Testis (tissue), 3 donors: ENCODE measurements around the gene COL9A3. TPM values are rescaled to one million over a fixed set of nuclear protein-coding genes. Genes with fewer than 3 reads are reported as not detected.

Source experiments
- DNase-seq: peaks from one replicate; pipeline ENCODE4 v3.0.0-alpha.2; 2019
- H3K27ac ChIP-seq, 2 donors: fragments of 200-600 bp; sonication (generic); one replicate each; pipeline ENCODE4 v1.5.1; 2019
- H3K27me3 ChIP-seq: fragments of 200-600 bp; sonication (generic); one replicate; pipeline ENCODE4 v1.5.1; 2019
- H3K36me3 ChIP-seq: fragments of 200-600 bp; sonication (generic); one replicate; pipeline ENCODE4 v1.5.1; 2017; ENCODE audit warnings: low read depth; ENCODE audit errors: missing control alignments
- H3K4me1 ChIP-seq: fragments of 200-600 bp; sonication (generic); one replicate; pipeline ENCODE4 v1.5.1; 2019
- H3K4me3 ChIP-seq, 2 donors: fragments of 200-600 bp; sonication (generic); one replicate each; pipeline ENCODE4 v1.5.1; 2017 to 2019
- H3K9me3 ChIP-seq: fragments of 200-600 bp; sonication (generic); one replicate; pipeline ENCODE4 v1.5.1; 2017
- CTCF ChIP-seq, 3 experiments: fragments of 450-650 bp in 2 of 3; fragments of 200-600 bp in 1 of 3; sonication (generic) in 1 of 3; IDR thresholded peaks; one replicate each; pipeline ENCODE4 v1.5.1; 2016 to 2019; ENCODE audit warnings: antibody characterized with exemption in 3 of 3, mild to moderate bottlenecking in 2 of 3, moderate library complexity in 1 of 3
- POLR2A ChIP-seq: fragments of 450-650 bp; IDR thresholded peaks from one replicate; pipeline ENCODE4 v1.6.1; 2017; ENCODE audit warnings: antibody characterized with exemption, mild to moderate bottlenecking, moderate library complexity
- WGBS, 2 donors: methylation state at CpG; one replicate each; pipeline ENCODE4 v1.1.5; 2018; 5-methylcytosine and 5-hydroxymethylcytosine counted together
- intact Hi-C: fragments of 100-400 bp; cut with DNase I; formaldehyde crosslinking; loops from one replicate; pipeline ENCODE4 v1.15.1; 2023; ENCODE audit warnings: low total_unique reads
- polyA plus RNA-seq: library from polyadenylated mRNA; stranded (reverse); fragments of 350-450 nt; fragmentation: Illumina TruSeq; extraction: RNeasy Lipid Tissue Mini Kit (QIAGEN cat#74804); gene quantifications from one replicate; pipeline ENCODE4 v1.2.3, GENCODE V29; 2014; ENCODE audit warnings: low read depth, low replicate concordance; ENCODE audit not compliant: insufficient read depth
- total RNA-seq, 2 donors: library from RNA; depleted of rRNA; stranded (reverse); fragments of >200 nt; gene quantifications; one replicate each; pipeline ENCODE4 v1.2.3, GENCODE V29; 2016

Gene COL9A3
- total and polyA plus RNA-seq, 3 donors from 2014 or later: 19.1 to 50.6 (median 21.3) TPM

- Histone ChIP-seq H3K4me3 (no peak overlapping the region), H3K4me1 (peaks cover 19% of the 10 kb centered on the region), H3K9me3 (no peaks in the 10 kb centered on the region), H3K36me3 (no peaks in the 10 kb centered on the region), H3K27me3 (no peaks in the 10 kb centered on the region), H3K27ac (no peak overlapping the region)
- TF ChIP-seq CTCF (IDR thresholded peaks at IDR 0.05) (no peak), POLR2A (no peak)
- WGBS, 2 donors: 87 to 88% methylated on average over 8 to 15 of the region's 15 CpGs
- intact Hi-C loops: no loop called here
- no peak for DNase-seq
These were observed 15.4 kb upstream of the COL9A3 start for GRCh38 chr20:62801284-62802010.

DNA sequence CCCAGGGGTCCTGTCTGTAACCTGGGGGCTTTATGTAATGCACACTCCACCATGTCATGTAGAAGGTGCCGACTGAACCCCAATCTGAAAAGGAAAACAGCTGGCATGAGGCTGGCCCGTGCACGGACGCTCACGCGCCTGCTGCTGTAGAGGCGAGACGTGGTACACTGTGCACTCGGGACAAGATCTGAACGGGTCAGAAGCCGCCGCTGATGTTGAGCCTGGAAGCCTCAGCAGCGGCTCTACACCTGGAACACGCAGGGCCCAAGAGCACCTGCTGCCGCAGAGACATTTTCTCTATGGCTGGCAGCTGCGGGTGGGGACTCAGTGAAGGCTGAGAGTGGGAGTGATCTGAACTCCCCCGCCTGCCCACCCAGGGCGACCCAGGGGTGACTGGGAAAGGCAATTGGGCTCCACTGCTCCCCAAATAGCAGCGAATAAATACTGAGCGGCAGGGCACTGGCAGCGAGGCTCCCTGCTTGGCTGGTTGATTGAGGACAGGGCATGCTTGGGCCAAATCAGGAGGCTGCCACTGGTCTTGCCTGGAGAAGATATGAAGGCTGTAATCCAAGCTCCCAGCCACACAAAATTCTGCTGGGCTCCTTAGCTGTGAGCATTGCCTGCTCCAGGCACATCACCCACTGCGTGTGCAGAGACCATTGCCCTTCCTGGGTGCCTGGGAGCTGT lies 14.7 kb upstream of the COL9A3 start:
- Histone ChIP-seq H3K4me1 (peaks cover 20% of the 10 kb centered on the region), H3K4me3 (no peak overlapping the region), H3K9me3 (no peaks in the 10 kb centered on the region), H3K36me3 (no peaks in the 10 kb centered on the region), H3K27ac (no peak overlapping the region), H3K27me3 (no peaks in the 10 kb centered on the region)
- intact Hi-C loops: no loop called here
- TF ChIP-seq POLR2A: no peak
- no peak for TF ChIP-seq CTCF (IDR thresholded peaks at IDR 0.05)
- 81 to 83% methylated on average over 22 of the region's 22 CpGs for WGBS, 2 donors
- DNase-seq: no peak

DNA sequence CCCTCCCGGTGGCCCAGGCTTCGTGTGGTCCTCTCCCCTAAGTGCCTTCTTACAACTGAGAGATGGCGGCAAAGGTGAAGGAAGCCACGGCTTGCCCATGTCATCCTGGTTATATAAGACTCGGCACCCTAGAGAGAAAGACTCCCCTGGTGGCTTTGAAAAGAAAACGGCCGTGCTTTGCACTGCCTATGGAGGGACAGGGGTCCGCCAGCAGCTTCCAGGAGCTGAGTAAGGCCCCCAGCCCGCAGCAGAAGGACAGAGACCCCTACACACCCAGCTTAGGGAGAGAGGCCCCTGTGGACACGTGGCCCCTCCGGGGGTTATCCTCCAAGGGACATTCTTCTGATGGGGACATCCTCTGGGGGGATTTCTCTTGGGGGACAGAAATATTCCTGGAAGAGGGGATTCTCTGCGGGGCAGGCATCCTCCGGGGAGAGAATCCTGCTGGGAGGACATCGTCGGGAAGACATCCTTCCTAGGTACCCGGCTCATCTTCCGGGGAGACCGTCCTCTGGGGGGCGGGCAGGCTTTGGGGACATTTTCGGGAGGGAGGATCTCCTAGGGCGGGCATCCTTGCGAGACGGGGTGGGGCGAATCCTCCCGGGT lies 12.7 kb upstream of the COL9A3 start:
- H3K27me3 ChIP-seq: no peaks in the 10 kb centered on the region
- intact Hi-C loops: no loop called here
- H3K9me3 ChIP-seq: no peaks in the 10 kb centered on the region
- no peak for TF ChIP-seq POLR2A
- no peak for TF ChIP-seq CTCF (IDR thresholded peaks at IDR 0.05)
- no peaks in the 10 kb centered on the region for H3K36me3 ChIP-seq
- peak overlapping the region; percentile 90 to 94 for H3K4me3 ChIP-seq
- no peak for DNase-seq
- peak overlapping the region in 1 of 2 donors; percentile 88 for H3K27ac ChIP-seq
- H3K4me1 ChIP-seq: peaks cover 15% of the 10 kb centered on the region
- 21 to 37% methylated on average over 15 to 20 of the region's 25 CpGs for WGBS, 2 donors

DNA sequence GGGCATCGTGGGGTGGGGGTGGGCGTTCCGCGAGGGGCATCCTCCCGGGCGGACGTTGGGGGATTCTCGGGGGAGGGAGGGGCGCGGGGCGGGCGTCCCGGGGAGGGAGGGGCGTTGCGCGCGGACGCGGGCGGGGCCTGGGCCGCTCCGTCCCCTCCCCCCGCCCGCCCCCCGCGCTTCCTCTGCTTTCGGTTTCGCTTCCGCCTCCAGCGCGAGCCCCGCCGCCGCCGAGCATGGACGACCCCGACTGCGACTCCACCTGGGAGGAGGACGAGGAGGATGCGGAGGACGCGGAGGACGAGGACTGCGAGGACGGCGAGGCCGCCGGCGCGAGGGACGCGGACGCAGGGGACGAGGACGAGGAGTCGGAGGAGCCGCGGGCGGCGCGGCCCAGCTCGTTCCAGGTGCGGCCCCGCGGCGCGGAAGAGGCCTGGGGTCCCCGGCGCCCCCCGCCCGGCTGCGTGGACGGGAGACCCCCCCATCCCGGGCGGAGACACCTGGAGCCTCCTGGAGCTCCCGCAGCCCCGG lies 12.2 kb upstream of the COL9A3 start, which contains the start of gene OGFR:
OGFR (plus strand) TSS at position 209 of the 528 bp plus-strand sequence; CDS start at position 234, 25 bp downstream.
- TF ChIP-seq POLR2A: no peak
- TF ChIP-seq CTCF (IDR thresholded peaks at IDR 0.05): no peak
- no peaks in the 10 kb centered on the region for H3K9me3 ChIP-seq
- H3K27me3 ChIP-seq: no peaks in the 10 kb centered on the region
- intact Hi-C loops: no loop called here
- peak within 1 kb of the TSS; percentile 66 to 88 for H3K27ac ChIP-seq
- no peaks in the 10 kb centered on the region for H3K36me3 ChIP-seq
- H3K4me3 ChIP-seq: peak within 1 kb of the TSS; percentile 90 to 94
- peak; percentile 73 for DNase-seq
- H3K4me1 ChIP-seq: peaks cover 15% of the 10 kb centered on the region
- WGBS, 2 donors: 1% methylated on average over 52 of the region's 77 CpGs; no CpG with 5 or more reads in 1 of the 2 donors
